ENCODE data around the gene UVSSA. TPM values are rescaled to one million over a fixed set of nuclear protein-coding genes. Genes with fewer than 3 reads are reported as not detected.

The UVSSA gene
- total and polyA plus RNA-seq, 2 donors (not counting 1 experiment from before 2014, with no cell fraction given) = 34.6 to 40.5 TPM

GRCh38 chr4:1359976-1360375 is 13.0 kb downstream of the UVSSA start:
- no peak for DNase-seq
- peaks cover 0 to 17% of the 10 kb centered on the region in 2 experiments for H3K36me3 ChIP-seq (replicated peaks in 1 of 2; ENCODE audit: control extremely low read depth in 1 of 2, control insufficient read depth in 1 of 2, extremely low read depth in 1 of 2, insufficient read depth in 2 of 2, low read length in 1 of 2)

More at GRCh38 chr4:1359976-1360375, 13.0 kb downstream of the UVSSA start:
- Histone ChIP-seq H3K4me2 (replicated peaks; ENCODE audit: low read depth, low read length, poor library complexity, severe bottlenecking) (no peak overlapping the region), H3K27ac (ENCODE audit: low read length in 2 of 2) (no peak overlapping the region), H3K9me3 (ENCODE audit: control extremely low read depth in 1 of 3, control insufficient read depth in 2 of 3, insufficient read depth in 1 of 3, low read length in 2 of 3) (no peaks in the 10 kb centered on the region), H2AFZ (ENCODE audit: insufficient read depth, low read depth, low read length, poor library complexity, severe bottlenecking) (no peak overlapping the region), H3K9ac (ENCODE audit: low read length) (no peak overlapping the region), H4K20me1 (ENCODE audit: control insufficient read depth, insufficient read depth, low read length, poor library complexity, severe bottlenecking) (no peaks in the 10 kb centered on the region), H3K27me3 (replicated peaks in 1 of 4; ENCODE audit: control extremely low read depth in 1 of 4, control insufficient read depth in 3 of 4, insufficient read depth in 4 of 4, low read length in 3 of 4) (no peaks in the 10 kb centered on the region), H3K79me2 (ENCODE audit: control insufficient read depth, insufficient read depth, low read length) (no peaks in the 10 kb centered on the region), H3K4me1 (ENCODE audit: control insufficient read depth in 2 of 2, insufficient read depth in 2 of 2, low read length in 2 of 2) (no peaks in the 10 kb centered on the region), H3K4me3 (ENCODE audit: control extremely low read depth in 1 of 5, extremely low read depth in 1 of 5, insufficient read depth in 1 of 5, low read depth in 2 of 5, low read length in 4 of 5) (no peak overlapping the region)
- POLR2A ChIA-PET = no interaction called here
- TF ChIP-seq CTCF (IDR thresholded peaks at IDR 0.05) = no peak
- TF ChIP-seq EZH2 (IDR thresholded peaks at IDR 0.05; ENCODE audit: borderline replicate concordance, insufficient read depth, low read depth, low read length, poor library complexity, severe bottlenecking) = no peak
- CTCF ChIA-PET = interaction anchor here (1.5 kb wide), 1 partner anchor 227 kb away, joined by 4 read pairs; no protein-coding TSS in a partner anchor
- H3K9me3 Mint-ChIP-seq (ENCODE audit: insufficient read depth) = no peaks in the 10 kb centered on the region
- intact Hi-C loops (cut with micrococcal nuclease) = no loop called here
- H3K27me3 Mint-ChIP-seq = no peaks in the 10 kb centered on the region
- 94% methylated on average over 16 of the region's 16 CpGs for WGBS (ENCODE audit: insufficient coverage)
- H3K4me1 Mint-ChIP-seq = peaks cover 2% of the 10 kb centered on the region
- no peak overlapping the region for H3K27ac Mint-ChIP-seq
- no peak overlapping the region for H3K4me3 Mint-ChIP-seq
- ATAC-seq (ENCODE audit: low read depth) = no peak

Measured in B cell (primary cell).